ENCODE results near the gene LRRC8D.

- TF ChIP-seq CTCF (IDR thresholded peaks at IDR 0.05; ENCODE audit: low read depth, low read length) (no peak), POLR2A (IDR thresholded peaks at IDR 0.05; ENCODE audit: extremely low read depth, insufficient read length) (no peak), MAX (IDR thresholded peaks at IDR 0.05; ENCODE audit: low read depth, low read length) (no peak)
These were observed 10.8 kb downstream of the LRRC8D start for GRCh38 chr1:89831462-89832120.
